Retinal pigment epithelial cell (primary cell): ENCODE results near the gene GPR37L1.

Experiments used
- DNase-seq: peaks from one replicate; pipeline ENCODE4 v3.0.0-alpha.2; 2010; ENCODE audit warnings: low read depth
- H3K4me3 ChIP-seq: 2 replicates; pipeline ENCODE4 v1.5.1; 2011; ENCODE audit warnings: mild to moderate bottlenecking, low read length, control low read depth, moderate library complexity
- TF ChIP-seq, protein P1 (sequence below): conservative IDR thresholded peaks from 2 replicates; pipeline ENCODE4 v1.5.1; 2011; ENCODE audit warnings: low read depth, low read length, control low read depth, inconsistent platforms

GPR37L1 gene

DNA sequence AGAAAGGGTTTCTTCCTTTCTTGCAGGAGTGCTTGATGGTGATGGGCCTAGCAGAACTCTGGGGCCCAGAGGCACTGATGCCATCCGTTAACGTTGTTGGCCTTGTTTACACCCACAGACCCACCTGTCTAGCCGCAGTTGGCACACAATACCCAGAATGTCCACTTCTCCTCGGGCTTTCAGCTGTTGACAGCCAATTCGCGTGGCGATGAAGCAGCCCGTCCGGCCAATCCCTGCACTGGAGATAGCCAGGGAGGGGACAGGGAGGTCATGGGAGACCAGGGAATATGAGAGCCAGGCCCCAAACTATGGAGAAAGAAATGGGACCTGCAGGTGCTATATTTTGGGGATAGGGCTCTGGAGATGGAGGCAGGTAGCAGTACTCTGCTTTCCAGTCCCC is 27.5 kb downstream of the GPR37L1 start:
- DNase-seq: no peak
- TF ChIP-seq, protein P1, sequence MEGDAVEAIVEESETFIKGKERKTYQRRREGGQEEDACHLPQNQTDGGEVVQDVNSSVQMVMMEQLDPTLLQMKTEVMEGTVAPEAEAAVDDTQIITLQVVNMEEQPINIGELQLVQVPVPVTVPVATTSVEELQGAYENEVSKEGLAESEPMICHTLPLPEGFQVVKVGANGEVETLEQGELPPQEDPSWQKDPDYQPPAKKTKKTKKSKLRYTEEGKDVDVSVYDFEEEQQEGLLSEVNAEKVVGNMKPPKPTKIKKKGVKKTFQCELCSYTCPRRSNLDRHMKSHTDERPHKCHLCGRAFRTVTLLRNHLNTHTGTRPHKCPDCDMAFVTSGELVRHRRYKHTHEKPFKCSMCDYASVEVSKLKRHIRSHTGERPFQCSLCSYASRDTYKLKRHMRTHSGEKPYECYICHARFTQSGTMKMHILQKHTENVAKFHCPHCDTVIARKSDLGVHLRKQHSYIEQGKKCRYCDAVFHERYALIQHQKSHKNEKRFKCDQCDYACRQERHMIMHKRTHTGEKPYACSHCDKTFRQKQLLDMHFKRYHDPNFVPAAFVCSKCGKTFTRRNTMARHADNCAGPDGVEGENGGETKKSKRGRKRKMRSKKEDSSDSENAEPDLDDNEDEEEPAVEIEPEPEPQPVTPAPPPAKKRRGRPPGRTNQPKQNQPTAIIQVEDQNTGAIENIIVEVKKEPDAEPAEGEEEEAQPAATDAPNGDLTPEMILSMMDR: no peak
- H3K4me3 ChIP-seq: no peak overlapping the region

- TF ChIP-seq, protein P1: no peak
- no peak overlapping the region for H3K4me3 ChIP-seq
- no peak for DNase-seq
These were observed 27.9 kb downstream of the GPR37L1 start for GRCh38 chr1:202150602-202151001.

DNA sequence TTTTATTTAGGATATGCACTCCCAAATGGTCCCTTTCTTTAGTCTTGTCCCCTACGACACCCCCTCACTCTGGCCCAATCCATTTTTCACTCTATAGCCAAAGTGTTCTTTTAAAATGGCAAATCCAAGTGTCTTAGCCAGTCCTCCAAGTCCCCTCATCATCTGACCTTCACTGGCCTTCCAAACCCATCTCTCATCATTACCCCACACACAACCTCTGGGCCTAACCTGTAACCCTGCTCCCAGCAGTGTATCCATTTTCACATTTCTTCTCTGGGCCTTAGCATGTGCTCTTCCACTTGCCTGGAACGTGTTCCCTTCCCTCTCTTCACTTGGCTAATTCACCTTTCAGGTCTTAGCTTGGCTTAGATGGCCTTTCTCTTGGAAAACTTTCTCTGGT is 28.3 kb downstream of the GPR37L1 start:
- H3K4me3 ChIP-seq: no peak overlapping the region
- no peak for DNase-seq
- TF ChIP-seq, protein P1: no peak

DNA sequence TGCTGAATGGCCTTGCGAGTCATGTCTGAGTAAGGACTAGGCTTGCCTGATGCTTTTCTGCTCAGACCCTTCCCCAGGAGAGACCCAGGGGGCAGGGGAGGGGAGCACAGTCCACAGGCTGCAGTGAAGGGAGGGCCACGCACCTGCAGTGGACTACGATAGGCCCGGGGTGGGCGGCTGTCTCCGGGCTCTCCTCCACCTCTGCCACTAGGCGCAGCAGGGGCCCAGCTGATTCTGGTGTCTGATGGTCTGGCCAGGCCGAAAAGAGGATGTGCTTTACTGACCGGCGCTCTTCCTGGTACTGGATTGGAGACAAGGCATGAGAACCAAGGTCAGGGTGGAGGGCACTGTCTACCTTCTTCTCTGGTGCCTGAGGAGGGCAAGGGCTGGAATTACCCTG is 29.7 kb downstream of the GPR37L1 start:
- TF ChIP-seq, protein P1: no peak
- DNase-seq: no peak
- no peak overlapping the region for H3K4me3 ChIP-seq

DNA sequence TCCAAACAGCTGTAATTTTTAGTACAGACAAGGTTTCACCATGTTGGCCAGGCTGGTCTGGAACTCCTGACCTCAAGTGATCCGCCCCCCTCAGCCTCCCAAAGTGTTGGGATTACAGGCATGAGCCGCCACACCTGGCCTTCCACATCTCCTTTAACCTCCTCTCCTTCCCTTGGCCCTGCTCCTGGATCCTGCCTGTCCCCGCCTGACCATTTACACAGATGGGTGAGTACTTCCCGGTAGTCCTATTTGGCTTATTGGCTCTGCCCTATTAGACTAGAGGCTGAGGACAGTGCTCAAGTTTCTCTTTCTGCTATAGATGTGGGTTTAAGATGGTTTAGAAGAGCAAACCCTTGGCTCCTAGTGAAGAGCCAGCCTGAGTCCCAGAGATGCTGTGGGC is 30.6 kb downstream of the GPR37L1 start:
- DNase-seq: no peak
- no peak overlapping the region for H3K4me3 ChIP-seq
- TF ChIP-seq, protein P1: no peak

GRCh38 chr1:202154148-202154765 is 31.5 kb downstream of the GPR37L1 start:
- TF ChIP-seq, protein P1: no peak
- no peak for DNase-seq
- H3K4me3 ChIP-seq: no peak overlapping the region

GRCh38 chr1:202154766-202155477 is 32.2 kb downstream of the GPR37L1 start:
- DNase-seq: peak; percentile 51
- TF ChIP-seq, protein P1: peak; percentile 70
- H3K4me3 ChIP-seq: no peak overlapping the region
